ENCODE data around the gene SIRPA.

The SIRPA gene

GRCh38 chr20:1894951-1895673, at the start of gene SIRPA:
Gene SIRPA, plus strand, starts transcription at chr20:1895407. Its CDS starts 41 bp downstream, at chr20:1895448.
- DNase-seq, result no peak

GRCh38 chr20:1845701-1846100, 49.5 kb upstream of the SIRPA start:
- no peak for DNase-seq

DNA sequence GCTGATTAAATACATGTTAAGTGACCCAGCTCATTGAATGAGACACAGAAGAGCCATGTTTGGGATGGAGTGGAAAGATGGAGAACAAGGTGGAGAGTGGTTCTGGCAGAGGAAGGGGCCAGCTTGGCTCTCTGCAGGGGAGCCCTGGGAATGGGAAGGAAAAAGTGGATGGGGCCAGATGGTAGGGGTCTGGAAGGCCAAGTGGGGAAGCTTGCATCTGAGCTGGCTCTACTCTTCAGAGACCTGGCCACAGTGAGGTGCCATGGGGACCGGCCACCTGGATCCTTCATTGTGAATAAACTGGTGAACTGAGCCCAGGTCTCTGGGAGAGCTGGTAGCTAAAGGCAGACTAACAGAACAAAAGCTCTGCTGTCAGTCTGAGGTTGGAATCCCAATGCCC, 48.9 kb upstream of the SIRPA start:
- DNase-seq, result no peak

DNA sequence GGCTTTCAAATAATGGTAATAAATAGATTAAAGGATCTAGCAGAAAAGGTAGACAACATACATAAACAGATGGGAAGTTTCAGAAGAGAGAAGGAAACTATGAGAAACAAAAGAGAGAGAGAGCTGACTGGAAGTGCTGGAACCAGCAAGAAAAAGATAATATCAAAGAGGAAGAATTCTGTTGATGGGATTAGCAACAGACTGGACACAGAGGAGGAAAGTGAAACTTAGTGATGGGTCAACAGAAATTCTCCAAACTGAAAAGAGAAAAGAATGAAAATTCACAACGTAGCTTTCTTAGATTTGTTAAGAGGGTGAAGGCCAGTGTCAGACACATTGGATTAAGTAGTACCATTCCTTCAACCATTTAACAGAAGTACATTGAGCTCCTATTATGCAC, 48.3 kb upstream of the SIRPA start:
- no peak for DNase-seq

DNA sequence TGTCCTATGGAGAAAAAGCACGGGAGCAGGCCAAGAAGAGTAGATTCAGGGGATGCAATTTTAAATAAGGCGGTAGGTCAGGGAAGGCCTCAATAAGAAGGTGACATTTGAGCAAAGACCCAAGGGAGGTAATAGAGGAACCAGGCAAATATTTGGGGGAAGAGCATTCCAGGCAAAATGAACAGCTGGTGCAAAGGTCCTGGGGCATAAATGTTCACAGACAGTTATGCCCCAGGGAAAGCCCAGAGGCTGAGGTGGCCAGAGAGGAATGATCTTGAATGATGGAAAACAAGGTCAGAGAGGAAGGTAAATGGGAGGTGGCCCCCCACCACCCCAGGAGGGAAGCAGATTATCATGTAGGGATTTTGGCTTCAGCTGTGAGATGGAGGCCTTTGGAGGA, 47.4 kb upstream of the SIRPA start:
- no peak for DNase-seq

DNA sequence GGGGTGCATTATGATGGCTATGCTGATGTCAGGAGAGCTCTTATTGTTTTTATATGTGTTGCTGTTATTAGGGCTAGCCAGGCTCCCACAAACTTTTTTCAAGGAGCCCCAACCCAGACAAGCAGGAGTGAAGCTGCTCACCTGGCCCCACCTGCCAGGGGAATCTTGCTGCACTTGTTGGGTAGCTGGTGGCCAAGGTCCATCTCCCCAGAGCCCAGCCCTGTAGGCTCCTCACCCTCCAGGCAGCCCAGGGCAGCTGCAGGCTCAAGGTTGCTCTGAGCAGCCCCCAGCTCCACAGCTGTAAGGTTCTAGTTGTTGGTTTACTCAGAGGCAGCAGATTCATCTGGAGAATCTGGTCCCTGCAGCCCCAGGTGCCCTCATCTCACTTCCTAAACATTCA, 46.8 kb upstream of the SIRPA start:
- DNase-seq, result no peak

- no peak for DNase-seq
These were observed 43.8 kb upstream of the SIRPA start for GRCh38 chr20:1851396-1851795.

GRCh38 chr20:1853473-1853872, 41.7 kb upstream of the SIRPA start:
- DNase-seq, result no peak

DNA sequence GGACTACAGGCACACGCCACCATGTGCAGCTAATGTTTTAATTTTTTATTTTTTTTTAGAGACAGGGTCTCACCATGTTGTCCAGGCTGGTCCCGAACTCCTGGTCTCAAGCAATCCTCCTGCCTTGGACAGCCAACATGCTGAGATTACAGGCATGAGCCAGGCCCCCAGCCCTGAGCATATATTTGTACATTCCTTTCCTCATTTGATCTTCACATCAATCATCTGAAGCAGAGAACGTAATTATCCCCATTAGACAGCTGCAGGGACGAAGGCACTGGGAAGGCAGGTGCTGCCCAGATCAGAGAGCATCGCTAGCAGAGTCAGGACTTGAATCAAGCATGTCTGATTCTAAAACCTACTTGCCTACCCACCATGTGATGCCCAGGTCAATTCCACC, 41.0 kb upstream of the SIRPA start:
- no peak for DNase-seq

- no peak for DNase-seq
These were observed 40.1 kb upstream of the SIRPA start for GRCh38 chr20:1855109-1855508.

- no peak for DNase-seq
These were observed 39.5 kb upstream of the SIRPA start for GRCh38 chr20:1855690-1856089.

GRCh38 chr20:1856424-1856823, 38.8 kb upstream of the SIRPA start:
- DNase-seq, result peak; percentile 61

GRCh38 chr20:1857466-1857865, 37.7 kb upstream of the SIRPA start:
- DNase-seq, result no peak

- DNase-seq, result no peak
These were observed 36.3 kb upstream of the SIRPA start for GRCh38 chr20:1858871-1859270.

DNA sequence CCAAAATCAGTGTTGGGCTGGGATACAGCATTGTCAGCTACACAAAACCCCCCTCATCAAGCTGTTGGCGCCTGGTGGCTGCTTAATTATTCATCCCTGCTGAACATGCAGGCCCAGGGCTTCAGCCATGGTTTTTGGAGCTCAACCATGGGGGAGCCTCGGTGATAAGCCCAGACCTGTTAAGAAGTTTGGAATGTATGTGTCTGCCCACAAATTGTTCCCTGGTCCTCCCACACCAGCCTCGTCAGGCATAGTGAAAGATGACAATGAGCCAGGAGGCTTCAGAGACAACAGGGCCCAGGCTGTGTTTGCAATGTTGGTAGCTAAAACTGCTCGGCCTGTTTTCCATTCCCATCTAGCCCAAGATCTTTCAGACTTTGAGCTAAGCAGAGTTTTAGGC, 34.8 kb upstream of the SIRPA start:
- DNase-seq, result no peak

DNA sequence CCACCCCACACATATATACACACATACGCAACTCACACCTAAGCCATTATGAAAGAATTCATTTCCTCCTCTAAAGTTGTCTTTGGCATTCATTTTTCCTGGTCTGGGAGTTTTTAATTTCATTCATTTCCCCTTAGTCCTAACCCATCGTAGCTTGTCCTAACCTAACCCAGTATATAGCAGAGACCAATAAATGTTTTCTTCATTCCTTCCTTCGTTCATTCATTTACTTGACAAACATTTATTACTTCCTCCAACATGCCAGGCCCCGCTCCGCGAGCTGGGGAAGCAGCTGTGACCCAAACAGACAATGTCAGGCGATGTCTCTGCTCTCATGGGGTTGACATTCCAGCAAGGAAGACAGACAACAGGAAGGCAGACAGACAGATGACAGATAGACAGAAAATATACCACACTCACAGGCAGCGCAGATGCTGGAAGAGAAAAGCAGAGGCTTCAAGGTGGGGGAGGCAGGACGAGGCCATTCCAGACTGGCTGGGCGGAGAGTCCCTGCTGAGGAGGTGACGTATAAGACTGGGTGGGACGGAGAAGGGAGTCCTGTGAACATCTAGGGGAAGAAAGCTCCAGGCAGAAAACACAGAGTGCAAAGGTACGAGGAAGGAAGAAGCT, 33.7 kb upstream of the SIRPA start:
- no peak for DNase-seq

GRCh38 chr20:1861996-1862662, 33.1 kb upstream of the SIRPA start:
- DNase-seq, result no peak

DNA sequence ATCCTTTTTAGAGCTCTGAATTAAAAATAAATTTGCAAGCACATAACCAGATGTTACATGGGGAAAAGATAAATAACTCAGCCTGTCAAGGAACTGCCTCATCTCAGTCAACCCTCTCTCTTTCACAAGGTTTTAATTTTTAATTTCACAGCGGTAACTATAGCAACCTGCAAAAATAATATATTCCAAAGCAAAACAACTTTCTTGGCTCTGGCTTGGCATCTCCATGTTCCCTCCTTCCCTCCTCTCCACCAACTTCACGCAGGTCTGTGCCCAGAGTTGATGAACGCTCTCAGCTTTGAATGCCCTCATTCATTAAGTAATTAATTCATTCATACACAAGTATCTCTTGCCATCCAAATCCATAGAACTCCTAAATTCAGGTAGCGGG, 32.5 kb upstream of the SIRPA start:
- DNase-seq, result no peak

- no peak for DNase-seq
These were observed 31.9 kb upstream of the SIRPA start for GRCh38 chr20:1863296-1863695.

GRCh38 chr20:1866834-1867233, 28.4 kb upstream of the SIRPA start:
- DNase-seq, result no peak

DNA sequence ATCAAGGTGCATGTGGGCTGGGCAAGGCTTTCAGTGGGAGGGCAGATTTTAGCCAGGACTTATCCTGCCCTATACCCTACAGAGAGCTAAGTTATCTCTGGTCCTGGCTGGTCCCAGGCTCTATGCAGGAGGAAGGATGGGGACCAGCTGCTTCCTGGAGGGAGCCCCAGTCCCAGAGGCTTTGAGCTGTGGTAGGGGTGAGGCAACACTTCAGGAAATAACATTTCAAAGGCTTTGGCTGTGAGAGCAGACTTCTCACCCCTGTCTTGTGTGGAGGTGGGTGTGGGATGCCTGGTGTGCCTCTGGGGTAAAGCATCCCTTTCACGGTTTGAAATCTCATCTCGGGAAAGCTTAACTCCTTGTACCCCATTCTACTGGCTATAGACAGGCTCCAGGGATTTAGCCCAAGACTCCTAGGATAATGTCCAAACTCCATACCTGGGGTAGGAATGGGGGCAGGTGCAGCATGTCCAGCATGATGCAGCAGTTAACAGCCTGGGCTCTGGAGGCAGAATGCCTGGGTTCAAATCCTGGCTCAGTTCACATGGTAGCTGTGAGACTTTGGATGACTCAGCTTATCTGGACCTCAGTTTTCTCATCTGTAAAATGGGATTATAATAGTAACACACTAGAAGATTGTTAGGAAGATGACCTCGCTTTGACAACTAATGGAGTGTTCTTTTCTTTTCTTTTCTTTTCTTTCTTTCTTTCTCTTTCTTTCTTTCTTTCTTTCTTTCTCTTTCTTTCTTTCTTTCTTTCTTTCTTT, 27.5 kb upstream of the SIRPA start:
- DNase-seq, result no peak

DNA sequence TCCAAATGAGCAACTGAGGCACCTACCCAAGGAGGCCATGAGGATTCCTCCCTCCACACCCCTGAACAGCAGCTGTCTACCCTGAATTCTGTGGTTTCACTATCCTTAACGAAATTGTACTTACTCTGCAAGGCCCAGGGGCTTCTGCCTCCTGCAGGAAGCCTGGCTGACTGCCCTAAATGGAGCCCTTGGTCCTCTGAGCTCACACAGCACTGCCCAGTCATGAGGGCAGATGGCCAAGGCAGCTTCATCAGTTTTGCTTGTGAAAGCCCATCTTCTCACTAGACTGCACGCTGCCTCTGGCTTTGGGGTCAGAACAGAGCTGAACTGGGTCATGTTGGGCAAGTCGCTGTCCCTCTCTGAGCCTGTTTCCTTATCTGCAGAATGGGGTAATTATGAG, 26.4 kb upstream of the SIRPA start:
- no peak for DNase-seq

DNA sequence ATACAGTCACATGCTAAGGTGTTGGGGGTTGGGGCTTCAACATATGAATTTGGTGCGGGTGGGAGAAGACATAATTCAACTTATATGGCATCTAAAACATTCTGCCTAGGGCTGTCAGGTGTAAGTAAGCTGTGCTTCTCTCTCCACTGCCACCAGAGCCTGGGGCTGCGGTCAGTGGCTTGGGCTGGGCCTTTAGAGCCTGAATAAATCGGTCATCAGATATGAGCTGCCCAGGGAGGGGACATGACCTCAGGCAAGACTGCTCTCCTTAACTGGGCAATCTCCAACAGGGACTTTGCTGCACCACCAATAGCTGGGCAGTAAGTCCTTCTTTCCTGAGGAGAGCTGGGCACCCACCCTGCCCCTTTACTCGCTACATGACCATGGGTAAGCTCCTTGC, 24.9 kb upstream of the SIRPA start:
- DNase-seq, result no peak

Measured in DMS 273 treated with DMSO at 0.1 percent for 48 hours (cell line).